Neural cell (in vitro differentiated cells): ENCODE results near the gene NOTUM. TPM values are rescaled to one million over a fixed set of nuclear protein-coding genes. Genes with fewer than 3 reads are reported as not detected.

ENCODE experiments used
- H2AFZ ChIP-seq: fragments of 200-600, 300-800 bp; sonication (generic), shearing (Covaris generic); 2 replicates; pipeline ENCODE4 v1.6.0; 2014; ENCODE audit warnings: low read depth, mild to moderate bottlenecking, antibody characterized with exemption, low read length, moderate library complexity
- H3F3A ChIP-seq: fragments of 200-600 bp; shearing (Covaris generic); 2 replicates; pipeline ENCODE4 v1.6.1; 2016; ENCODE audit warnings: mild to moderate bottlenecking, moderate library complexity, mixed read lengths, antibody characterized with exemption, low read length; ENCODE audit not compliant: insufficient read depth, poor library complexity, severe bottlenecking
- H3K27ac ChIP-seq: fragments of 200-600, 300-800 bp; sonication (generic), shearing (Covaris generic); 2 replicates; pipeline ENCODE4 v1.5.1; 2014; ENCODE audit warnings: mild to moderate bottlenecking, low read length, moderate library complexity
- H3K27me3 ChIP-seq: fragments of 300-800, 200-600 bp; sonication (generic), shearing (Covaris generic); 2 replicates; pipeline ENCODE4 v1.6.0; 2014; ENCODE audit warnings: mild to moderate bottlenecking, low read depth, low read length, moderate library complexity; ENCODE audit not compliant: insufficient read depth
- H3K36me3 ChIP-seq: fragments of 300-800, 200-600 bp; sonication (generic), shearing (Covaris generic); 2 replicates; pipeline ENCODE4 v1.5.1; 2014; ENCODE audit warnings: mild to moderate bottlenecking, antibody characterized with exemption, low read length, moderate library complexity; ENCODE audit not compliant: insufficient read depth
- H3K4me2 ChIP-seq: fragments of 300-800, 200-600 bp; sonication (generic), shearing (Covaris generic); 2 replicates; pipeline ENCODE4 v1.6.0; 2014; ENCODE audit warnings: mild to moderate bottlenecking, low read length
- H3K4me3 ChIP-seq: fragments of 300-800, 200-600 bp; sonication (generic), shearing (Covaris generic); 2 replicates; pipeline ENCODE4 v1.5.1; 2014; ENCODE audit warnings: mild to moderate bottlenecking, low read length, moderate library complexity
- H3K79me2 ChIP-seq: fragments of 200-600 bp; shearing (Covaris generic); replicated peaks from 2 replicates; pipeline ENCODE4 v1.6.0; 2014; ENCODE audit warnings: mild to moderate bottlenecking, low read length, moderate library complexity; ENCODE audit not compliant: insufficient read depth
- H3K9ac ChIP-seq: fragments of 300-800, 200-600 bp; sonication (generic), shearing (Covaris generic); 2 replicates; pipeline ENCODE4 v1.6.1; 2016; ENCODE audit warnings: mild to moderate bottlenecking, low read length, mixed read lengths
- H3K9me2 ChIP-seq: fragments of 200-600 bp; shearing (Covaris generic); 2 replicates; pipeline ENCODE4 v1.6.1; 2016; ENCODE audit warnings: mild to moderate bottlenecking, low read length, mixed read lengths; ENCODE audit not compliant: insufficient read depth
- H3K9me3 ChIP-seq: fragments of 200-600, 300-800 bp; sonication (generic), shearing (Covaris generic); 2 replicates; pipeline ENCODE4 v1.6.1; 2016; ENCODE audit warnings: mild to moderate bottlenecking, mixed run types, low read length, moderate library complexity, mixed read lengths
- H4K20me1 ChIP-seq: fragments of 200-600 bp; shearing (Covaris generic); 2 replicates; pipeline ENCODE4 v1.6.1; 2016; ENCODE audit warnings: mild to moderate bottlenecking, mixed run types; ENCODE audit not compliant: insufficient read depth
- EP300 ChIP-seq: fragments of 450-650 bp; conservative IDR thresholded peaks from 2 replicates; pipeline ENCODE4 v1.6.1; 2014; ENCODE audit warnings: antibody characterized with exemption, mild to moderate bottlenecking, moderate library complexity; ENCODE audit not compliant: poor library complexity, severe bottlenecking
- EZH2 ChIP-seq: fragments of 200-600, 300-800 bp; shearing (Covaris generic), sonication (generic); IDR thresholded peaks from 2 replicates; pipeline ENCODE4 v1.6.1; 2014; ENCODE audit warnings: antibody characterized with exemption, low read length, borderline replicate concordance, mild to moderate bottlenecking; ENCODE audit not compliant: insufficient read depth, poor library complexity, severe bottlenecking
- MXI1 ChIP-seq: fragments of 450-650 bp; conservative IDR thresholded peaks from 2 replicates; pipeline ENCODE4 v1.6.1; 2014; ENCODE audit warnings: antibody characterized with exemption, mild to moderate bottlenecking; ENCODE audit not compliant: poor library complexity, severe bottlenecking
- POLR2AphosphoS5 ChIP-seq: IDR thresholded peaks from 2 replicates; pipeline ENCODE4 v1.6.1; 2012
- RAD21 ChIP-seq: fragments of 450-650 bp; conservative IDR thresholded peaks from 2 replicates; pipeline ENCODE4 v1.6.1; 2014; ENCODE audit warnings: antibody characterized with exemption, mild to moderate bottlenecking, moderate library complexity
- SMC3 ChIP-seq: fragments of 450-650 bp; conservative IDR thresholded peaks from 2 replicates; pipeline ENCODE4 v1.6.1; 2014; ENCODE audit warnings: antibody characterized with exemption, mild to moderate bottlenecking, moderate library complexity; ENCODE audit not compliant: poor library complexity
- TAF1 ChIP-seq: IDR thresholded peaks from 2 replicates; pipeline ENCODE4 v1.6.1; 2012; ENCODE audit warnings: low read depth
- polyA plus RNA-seq: library from polyadenylated mRNA; depleted of rRNA; stranded (reverse); fragments of >200 nt; gene quantifications from 2 replicates; pipeline ENCODE4 v1.2.3, GENCODE V29; 2014
- TF ChIP-seq, protein P1 (sequence below): IDR thresholded peaks from 2 replicates; pipeline ENCODE4 v1.6.1; 2012; ENCODE audit warnings: borderline replicate concordance
- TF ChIP-seq, protein P2 (sequence below): fragments of 450-650 bp; IDR thresholded peaks from 2 replicates; pipeline ENCODE4 v1.5.1; 2014; ENCODE audit warnings: antibody characterized with exemption, mild to moderate bottlenecking, moderate library complexity; ENCODE audit not compliant: poor library complexity, severe bottlenecking

The NOTUM gene
- polyA plus RNA-seq, 1 donor from 2014 or later: not detected

DNA sequence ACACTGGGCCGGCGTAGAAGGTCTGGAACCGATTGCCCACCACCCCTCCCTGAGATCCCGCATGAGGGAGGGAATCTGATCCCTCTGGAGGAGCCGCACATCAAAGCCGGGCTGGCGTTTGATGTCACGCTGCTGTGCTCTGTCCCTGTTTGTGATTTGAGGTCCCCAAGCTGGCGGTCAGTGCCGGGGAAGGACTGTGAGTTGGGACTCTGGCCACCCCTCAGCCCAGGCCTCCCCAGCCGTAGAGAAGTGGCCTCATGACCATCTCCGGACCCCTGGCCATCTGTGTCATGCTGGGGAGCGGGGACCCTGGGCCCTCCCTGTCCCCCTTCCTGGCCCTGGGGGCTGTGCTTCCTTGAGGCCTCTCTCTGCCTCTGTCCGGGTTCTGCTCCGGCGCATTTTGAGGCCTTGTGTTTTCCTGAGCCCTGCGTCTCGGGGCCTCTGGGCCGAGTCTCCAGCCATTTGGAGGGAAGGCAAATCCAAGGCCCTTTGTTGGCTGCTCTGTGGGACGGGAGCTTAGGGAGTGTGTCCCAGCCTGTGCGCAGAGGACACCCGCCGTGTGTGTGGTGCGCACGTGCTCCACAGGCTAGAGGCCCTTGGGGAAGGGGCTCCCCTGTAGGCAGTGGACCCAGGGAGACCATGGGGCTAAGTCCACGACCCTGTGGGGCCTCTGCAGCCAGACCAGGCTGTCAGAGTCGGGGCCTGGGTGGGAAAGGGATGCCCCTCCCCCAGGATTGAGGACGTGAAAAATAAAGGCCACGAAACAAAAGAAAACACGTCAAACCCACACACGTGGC lies 31.5 kb upstream of the NOTUM start:
- H3K79me2 ChIP-seq: no peaks in the 10 kb centered on the region
- H3K4me3 ChIP-seq: no peak overlapping the region
- no peaks in the 10 kb centered on the region for H3F3A ChIP-seq
- no peak overlapping the region for H2AFZ ChIP-seq
- no peaks in the 10 kb centered on the region for H3K36me3 ChIP-seq
- no peaks in the 10 kb centered on the region for H3K27me3 ChIP-seq
- no peaks in the 10 kb centered on the region for H3K9me2 ChIP-seq
- no peak overlapping the region for H3K9ac ChIP-seq
- H4K20me1 ChIP-seq: no peaks in the 10 kb centered on the region
- H3K27ac ChIP-seq: no peak overlapping the region
- TF ChIP-seq SMC3: no peak
- TF ChIP-seq EP300: no peak
- H3K9me3 ChIP-seq: no peaks in the 10 kb centered on the region
- no peak overlapping the region for H3K4me2 ChIP-seq

DNA sequence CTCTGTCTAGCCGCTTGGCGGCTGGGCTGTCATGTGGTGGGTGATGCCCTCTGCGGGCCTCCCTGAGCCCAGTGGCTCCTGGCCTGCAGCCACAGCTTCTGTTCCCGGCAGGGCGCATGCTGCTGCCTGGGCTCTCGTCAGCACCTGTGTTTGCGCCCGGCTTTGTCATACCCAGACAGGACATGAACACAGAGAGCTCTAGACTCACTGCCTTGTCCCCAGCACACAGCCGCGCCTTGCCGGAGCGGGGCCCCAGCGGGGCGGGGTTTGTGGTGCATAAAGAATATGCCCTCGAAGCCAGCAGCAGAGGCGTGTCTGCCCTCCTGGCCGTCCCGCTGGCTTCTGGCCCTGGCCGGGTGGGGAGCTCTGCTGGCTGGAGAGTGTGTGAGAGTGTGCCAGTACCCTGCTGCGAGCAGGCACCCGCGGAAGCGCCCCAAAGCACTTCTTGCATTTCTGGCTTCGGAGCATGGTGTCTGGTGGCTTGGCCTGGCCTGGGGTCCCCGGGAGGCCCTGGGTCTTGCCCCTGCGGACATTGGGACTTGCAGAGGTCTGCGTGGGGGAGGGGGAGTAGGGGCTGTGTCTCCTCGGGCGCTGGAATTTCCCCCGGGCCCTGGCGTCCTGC lies 30.8 kb upstream of the NOTUM start:
- Histone ChIP-seq H2AFZ (no peak overlapping the region), H3K79me2 (no peaks in the 10 kb centered on the region), H4K20me1 (no peaks in the 10 kb centered on the region), H3K4me3 (no peak overlapping the region), H3K36me3 (no peaks in the 10 kb centered on the region), H3K9ac (no peak overlapping the region), H3K9me3 (no peaks in the 10 kb centered on the region), H3K4me2 (no peak overlapping the region), H3F3A (no peaks in the 10 kb centered on the region), H3K9me2 (no peaks in the 10 kb centered on the region), H3K27ac (no peak overlapping the region), H3K27me3 (no peaks in the 10 kb centered on the region)
- TF ChIP-seq RAD21: no peak
- TF ChIP-seq EP300: no peak
- no peak for TF ChIP-seq TAF1
- TF ChIP-seq, protein P1, sequence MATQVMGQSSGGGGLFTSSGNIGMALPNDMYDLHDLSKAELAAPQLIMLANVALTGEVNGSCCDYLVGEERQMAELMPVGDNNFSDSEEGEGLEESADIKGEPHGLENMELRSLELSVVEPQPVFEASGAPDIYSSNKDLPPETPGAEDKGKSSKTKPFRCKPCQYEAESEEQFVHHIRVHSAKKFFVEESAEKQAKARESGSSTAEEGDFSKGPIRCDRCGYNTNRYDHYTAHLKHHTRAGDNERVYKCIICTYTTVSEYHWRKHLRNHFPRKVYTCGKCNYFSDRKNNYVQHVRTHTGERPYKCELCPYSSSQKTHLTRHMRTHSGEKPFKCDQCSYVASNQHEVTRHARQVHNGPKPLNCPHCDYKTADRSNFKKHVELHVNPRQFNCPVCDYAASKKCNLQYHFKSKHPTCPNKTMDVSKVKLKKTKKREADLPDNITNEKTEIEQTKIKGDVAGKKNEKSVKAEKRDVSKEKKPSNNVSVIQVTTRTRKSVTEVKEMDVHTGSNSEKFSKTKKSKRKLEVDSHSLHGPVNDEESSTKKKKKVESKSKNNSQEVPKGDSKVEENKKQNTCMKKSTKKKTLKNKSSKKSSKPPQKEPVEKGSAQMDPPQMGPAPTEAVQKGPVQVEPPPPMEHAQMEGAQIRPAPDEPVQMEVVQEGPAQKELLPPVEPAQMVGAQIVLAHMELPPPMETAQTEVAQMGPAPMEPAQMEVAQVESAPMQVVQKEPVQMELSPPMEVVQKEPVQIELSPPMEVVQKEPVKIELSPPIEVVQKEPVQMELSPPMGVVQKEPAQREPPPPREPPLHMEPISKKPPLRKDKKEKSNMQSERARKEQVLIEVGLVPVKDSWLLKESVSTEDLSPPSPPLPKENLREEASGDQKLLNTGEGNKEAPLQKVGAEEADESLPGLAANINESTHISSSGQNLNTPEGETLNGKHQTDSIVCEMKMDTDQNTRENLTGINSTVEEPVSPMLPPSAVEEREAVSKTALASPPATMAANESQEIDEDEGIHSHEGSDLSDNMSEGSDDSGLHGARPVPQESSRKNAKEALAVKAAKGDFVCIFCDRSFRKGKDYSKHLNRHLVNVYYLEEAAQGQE: no peak
- TF ChIP-seq POLR2AphosphoS5: no peak
- TF ChIP-seq EZH2: no peak
- no peak for TF ChIP-seq MXI1

DNA sequence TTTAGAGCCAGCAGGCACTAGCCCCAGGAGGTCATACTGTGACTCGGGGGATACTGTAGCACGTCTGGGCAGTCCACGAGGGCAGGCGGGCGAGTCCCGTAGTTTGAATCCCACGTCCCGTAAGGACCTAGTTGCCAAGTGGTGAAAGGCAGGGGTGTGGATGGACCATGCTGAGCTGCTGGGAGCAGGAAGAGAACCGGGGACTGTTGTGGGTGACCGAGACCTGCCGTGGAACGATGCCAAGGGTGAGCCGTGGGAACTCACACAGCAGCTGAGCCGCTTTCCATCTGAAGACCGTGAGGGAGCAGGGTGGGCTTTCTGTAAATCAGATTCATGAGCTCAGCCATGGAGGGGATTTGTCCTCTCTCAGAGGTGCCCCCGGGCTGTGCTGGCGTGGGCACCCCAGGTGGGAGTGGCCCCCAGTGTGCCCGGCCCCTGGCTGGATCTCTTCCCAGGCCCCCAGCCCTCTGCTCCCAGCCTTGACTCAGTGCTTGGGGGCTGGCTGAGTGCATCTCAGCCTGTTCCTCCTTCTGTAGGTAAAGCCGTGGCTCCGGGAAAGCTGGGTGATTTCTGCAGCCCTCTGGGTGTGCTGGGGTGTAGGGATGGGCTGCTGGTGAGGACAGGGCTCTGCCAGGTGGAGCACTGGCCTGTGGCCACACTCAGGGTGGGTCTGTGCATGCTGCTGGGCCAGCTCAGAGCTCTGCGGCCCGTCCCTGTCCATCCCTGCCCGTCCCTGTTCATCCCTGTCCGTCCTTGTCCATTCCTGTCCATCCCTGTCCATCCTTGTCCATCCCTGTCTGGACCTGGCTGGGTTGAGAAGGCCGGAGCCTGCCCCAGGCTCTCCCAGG lies 30.1 kb upstream of the NOTUM start:
- no peak overlapping the region for H3K4me2 ChIP-seq

More for the DNA sequence above, 30.1 kb upstream of the NOTUM start:
- Histone ChIP-seq H3K79me2 (no peaks in the 10 kb centered on the region), H2AFZ (no peak overlapping the region), H3K27ac (no peak overlapping the region), H3K9me2 (no peaks in the 10 kb centered on the region), H3K36me3 (no peaks in the 10 kb centered on the region), H3K9ac (no peak overlapping the region), H3K27me3 (no peaks in the 10 kb centered on the region), H3K9me3 (no peaks in the 10 kb centered on the region), H3K4me3 (no peak overlapping the region), H4K20me1 (no peaks in the 10 kb centered on the region), H3F3A (no peaks in the 10 kb centered on the region)
- TF ChIP-seq SMC3 (no peak), POLR2AphosphoS5 (no peak), MXI1 (no peak)
- TF ChIP-seq, protein P2, sequence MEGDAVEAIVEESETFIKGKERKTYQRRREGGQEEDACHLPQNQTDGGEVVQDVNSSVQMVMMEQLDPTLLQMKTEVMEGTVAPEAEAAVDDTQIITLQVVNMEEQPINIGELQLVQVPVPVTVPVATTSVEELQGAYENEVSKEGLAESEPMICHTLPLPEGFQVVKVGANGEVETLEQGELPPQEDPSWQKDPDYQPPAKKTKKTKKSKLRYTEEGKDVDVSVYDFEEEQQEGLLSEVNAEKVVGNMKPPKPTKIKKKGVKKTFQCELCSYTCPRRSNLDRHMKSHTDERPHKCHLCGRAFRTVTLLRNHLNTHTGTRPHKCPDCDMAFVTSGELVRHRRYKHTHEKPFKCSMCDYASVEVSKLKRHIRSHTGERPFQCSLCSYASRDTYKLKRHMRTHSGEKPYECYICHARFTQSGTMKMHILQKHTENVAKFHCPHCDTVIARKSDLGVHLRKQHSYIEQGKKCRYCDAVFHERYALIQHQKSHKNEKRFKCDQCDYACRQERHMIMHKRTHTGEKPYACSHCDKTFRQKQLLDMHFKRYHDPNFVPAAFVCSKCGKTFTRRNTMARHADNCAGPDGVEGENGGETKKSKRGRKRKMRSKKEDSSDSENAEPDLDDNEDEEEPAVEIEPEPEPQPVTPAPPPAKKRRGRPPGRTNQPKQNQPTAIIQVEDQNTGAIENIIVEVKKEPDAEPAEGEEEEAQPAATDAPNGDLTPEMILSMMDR: no peak
